Measurements from ENCODE around the gene CCT6B.
"Not testable (repeated sequence)": the region's sequence is repeated elsewhere in the genome, so short reads cannot be mapped to it uniquely, and the experiment has no call there.

The CCT6B gene

DNA sequence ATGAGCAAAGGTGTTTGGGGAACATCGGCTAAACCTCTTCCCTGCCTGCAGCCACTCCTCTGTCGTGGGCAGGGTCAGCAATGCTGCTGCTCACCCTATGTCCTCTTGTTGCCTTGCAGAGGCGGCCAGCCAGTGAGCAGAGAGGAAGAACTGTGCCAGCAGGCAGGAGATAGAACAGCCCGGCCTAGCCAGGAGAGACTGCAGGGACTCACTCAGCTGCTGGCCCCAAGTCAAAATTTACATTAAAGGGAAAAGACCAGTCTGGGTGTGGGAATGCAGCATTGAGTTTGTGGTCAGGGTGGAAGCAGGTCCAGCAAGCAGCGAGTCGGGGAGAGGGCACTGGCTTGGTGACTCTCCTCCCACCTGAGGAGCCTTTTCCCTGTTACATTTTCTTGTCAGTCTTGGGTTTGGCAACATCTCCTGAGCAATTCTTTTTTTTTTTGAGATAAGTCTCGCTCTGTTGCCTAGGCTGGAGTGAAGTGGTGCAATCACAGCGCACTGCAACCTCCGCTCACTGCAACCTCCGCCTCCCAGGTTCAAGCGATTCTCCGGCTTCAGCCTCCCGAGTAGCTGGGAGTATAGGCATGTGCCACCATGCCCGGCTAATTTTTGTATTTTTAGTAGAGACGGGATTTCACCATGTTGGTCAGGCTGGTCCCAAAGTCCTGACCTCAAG lies 41.8 kb upstream of the CCT6B start:
- Mint-ChIP-seq H3K9me3 (no peaks in the 10 kb centered on the region), H3K27me3 (ENCODE audit: low read depth, poor library complexity) (no peaks in the 10 kb centered on the region), H3K4me3 (no peak overlapping the region), H3K4me1 (peaks cover 8% of the 10 kb centered on the region), H3K27ac (no peak overlapping the region), H3K36me3 (ENCODE audit: low read depth) (peaks cover 60% of the 10 kb centered on the region)
- TF ChIP-seq, protein P1, sequence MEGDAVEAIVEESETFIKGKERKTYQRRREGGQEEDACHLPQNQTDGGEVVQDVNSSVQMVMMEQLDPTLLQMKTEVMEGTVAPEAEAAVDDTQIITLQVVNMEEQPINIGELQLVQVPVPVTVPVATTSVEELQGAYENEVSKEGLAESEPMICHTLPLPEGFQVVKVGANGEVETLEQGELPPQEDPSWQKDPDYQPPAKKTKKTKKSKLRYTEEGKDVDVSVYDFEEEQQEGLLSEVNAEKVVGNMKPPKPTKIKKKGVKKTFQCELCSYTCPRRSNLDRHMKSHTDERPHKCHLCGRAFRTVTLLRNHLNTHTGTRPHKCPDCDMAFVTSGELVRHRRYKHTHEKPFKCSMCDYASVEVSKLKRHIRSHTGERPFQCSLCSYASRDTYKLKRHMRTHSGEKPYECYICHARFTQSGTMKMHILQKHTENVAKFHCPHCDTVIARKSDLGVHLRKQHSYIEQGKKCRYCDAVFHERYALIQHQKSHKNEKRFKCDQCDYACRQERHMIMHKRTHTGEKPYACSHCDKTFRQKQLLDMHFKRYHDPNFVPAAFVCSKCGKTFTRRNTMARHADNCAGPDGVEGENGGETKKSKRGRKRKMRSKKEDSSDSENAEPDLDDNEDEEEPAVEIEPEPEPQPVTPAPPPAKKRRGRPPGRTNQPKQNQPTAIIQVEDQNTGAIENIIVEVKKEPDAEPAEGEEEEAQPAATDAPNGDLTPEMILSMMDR (IDR thresholded peaks at IDR 0.05), result no peak
- DNase-seq, result no peak

DNA sequence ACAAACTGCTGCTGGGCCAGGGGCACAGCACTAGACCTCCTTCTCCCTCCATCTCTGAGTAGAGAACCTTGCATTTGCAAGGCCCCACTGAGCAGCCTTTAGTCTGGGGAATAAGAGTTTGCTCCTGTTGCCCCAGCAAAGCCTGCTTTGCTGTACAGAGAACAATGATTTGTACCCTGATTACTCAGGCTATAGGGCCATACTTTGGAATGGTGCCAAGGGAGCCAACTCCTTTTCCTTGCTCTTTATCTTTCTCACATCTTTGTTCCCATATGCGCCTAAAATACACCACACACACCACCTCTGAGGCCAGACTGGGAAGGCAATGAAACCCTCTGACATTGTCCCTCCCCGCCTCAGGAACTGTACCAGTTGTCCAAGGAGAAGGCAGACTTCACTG lies 40.3 kb upstream of the CCT6B start:
- no peak for DNase-seq
- Mint-ChIP-seq H3K27ac (no peak overlapping the region), H3K36me3 (ENCODE audit: low read depth) (peaks cover 58% of the 10 kb centered on the region), H3K27me3 (ENCODE audit: low read depth, poor library complexity) (no peaks in the 10 kb centered on the region), H3K4me3 (no peak overlapping the region), H3K9me3 (no peaks in the 10 kb centered on the region), H3K4me1 (no peaks in the 10 kb centered on the region)
- TF ChIP-seq, protein P1 (IDR thresholded peaks at IDR 0.05), result no peak

DNA sequence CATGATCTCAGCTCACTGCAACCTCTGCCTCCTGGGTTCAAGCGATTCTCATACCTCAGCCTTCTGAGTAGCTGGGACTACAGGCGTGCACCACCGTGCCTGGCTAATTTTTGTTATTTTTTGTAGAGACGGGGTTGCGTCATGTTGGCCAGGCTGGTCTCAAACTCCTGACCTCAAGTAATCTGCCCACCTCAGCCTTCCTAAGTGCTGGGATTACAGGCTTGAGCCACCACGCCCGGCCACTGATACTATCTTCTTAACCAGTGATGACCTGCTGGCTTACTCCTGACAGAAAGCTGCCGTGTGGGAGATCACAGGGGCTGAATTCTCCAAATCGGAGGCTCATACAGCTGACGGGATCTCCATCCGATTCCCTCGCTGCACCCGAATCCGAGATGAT lies 39.7 kb upstream of the CCT6B start:
- H3K27ac Mint-ChIP-seq; H3K27me3 Mint-ChIP-seq (ENCODE audit: low read depth, poor library complexity); H3K4me1 Mint-ChIP-seq; H3K9me3 Mint-ChIP-seq; DNase-seq; H3K4me3 Mint-ChIP-seq: not testable (repeated sequence)
- peaks cover 62% of the 10 kb centered on the region for H3K36me3 Mint-ChIP-seq (ENCODE audit: low read depth)

DNA sequence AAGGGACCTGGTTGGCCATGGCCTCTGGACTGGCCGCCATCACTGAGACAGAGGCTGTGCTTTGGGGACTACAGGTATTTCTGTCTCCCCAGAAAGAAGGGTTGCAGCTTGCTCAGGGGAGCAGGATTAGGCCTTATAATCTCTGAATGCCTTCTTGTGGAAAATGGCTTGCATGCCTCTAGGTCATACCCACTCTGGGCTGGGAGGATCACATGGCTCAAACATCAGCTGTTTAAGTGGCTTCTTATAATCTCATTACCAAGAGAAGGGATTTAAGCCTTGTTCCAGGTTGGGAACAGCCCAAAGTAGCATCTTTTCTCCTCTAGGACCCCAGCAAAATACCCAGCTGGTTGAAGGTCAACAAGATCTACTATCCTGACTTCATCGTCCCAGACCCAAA lies 38.2 kb upstream of the CCT6B start:
- Mint-ChIP-seq H3K4me3 (no peak overlapping the region), H3K9me3 (no peaks in the 10 kb centered on the region), H3K36me3 (ENCODE audit: low read depth) (peaks cover 62% of the 10 kb centered on the region), H3K4me1 (no peaks in the 10 kb centered on the region), H3K27ac (no peak overlapping the region), H3K27me3 (ENCODE audit: low read depth, poor library complexity) (no peaks in the 10 kb centered on the region)
- TF ChIP-seq, protein P1 (IDR thresholded peaks at IDR 0.05), result no peak
- DNase-seq, result no peak

DNA sequence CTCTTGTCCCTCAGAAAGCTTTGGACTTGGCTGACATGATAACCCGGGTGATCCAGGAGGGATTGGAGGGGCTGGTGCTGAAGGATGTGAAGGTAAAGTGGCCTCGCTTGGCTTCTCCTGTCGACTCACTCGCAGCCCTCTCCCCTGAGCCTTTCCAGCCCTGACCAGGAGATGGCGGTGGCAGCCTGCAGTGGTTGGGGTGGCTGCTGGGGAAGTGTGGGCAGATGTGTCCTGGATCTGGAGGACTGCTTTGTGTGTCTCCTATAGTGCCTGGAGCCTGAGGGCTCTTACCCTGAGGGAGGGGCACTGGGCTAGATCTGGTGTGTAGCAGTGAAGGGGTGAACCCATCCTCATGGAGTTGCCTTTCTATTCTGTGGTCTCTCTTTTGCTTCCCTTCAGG lies 36.9 kb upstream of the CCT6B start:
- Mint-ChIP-seq H3K27me3 (ENCODE audit: low read depth, poor library complexity) (no peaks in the 10 kb centered on the region), H3K36me3 (ENCODE audit: low read depth) (peaks cover 73% of the 10 kb centered on the region), H3K27ac (peak overlapping the region; percentile 23), H3K4me3 (no peak overlapping the region), H3K4me1 (no peaks in the 10 kb centered on the region), H3K9me3 (no peaks in the 10 kb centered on the region)
- TF ChIP-seq, protein P1 (IDR thresholded peaks at IDR 0.05), result peak; percentile 43
- DNase-seq, result peak; percentile 42

DNA sequence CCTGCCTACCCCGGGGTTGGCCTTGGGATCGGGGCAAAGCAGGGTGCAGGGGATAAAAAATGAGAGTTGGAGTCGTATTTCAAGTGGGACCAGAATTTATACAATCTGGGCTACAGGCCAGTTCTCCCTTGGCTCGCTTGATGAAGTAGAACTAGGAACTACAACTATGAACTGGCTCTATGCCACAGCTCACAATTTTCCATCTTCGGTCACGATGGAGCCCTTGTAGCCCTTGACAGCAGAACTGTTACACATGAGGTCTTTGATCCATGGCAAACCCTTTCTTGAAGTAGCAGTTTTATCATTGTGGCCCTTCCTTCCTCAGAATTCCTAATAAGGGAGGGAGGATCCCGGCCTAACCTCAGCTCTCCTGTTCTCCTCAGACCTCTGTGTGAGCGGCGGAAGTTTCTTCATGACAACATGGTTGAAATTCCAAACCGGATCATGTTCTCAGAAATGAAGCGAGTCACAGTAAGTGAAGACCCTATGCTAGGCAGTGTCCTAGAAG lies 36.1 kb upstream of the CCT6B start:
- no peak overlapping the region for H3K27ac Mint-ChIP-seq
- no peaks in the 10 kb centered on the region for H3K4me1 Mint-ChIP-seq
- H3K9me3 Mint-ChIP-seq, result no peaks in the 10 kb centered on the region
- DNase-seq, result no peak
- no peak overlapping the region for H3K4me3 Mint-ChIP-seq
- TF ChIP-seq, protein P1 (IDR thresholded peaks at IDR 0.05), result no peak
- peaks cover 74% of the 10 kb centered on the region for H3K36me3 Mint-ChIP-seq (ENCODE audit: low read depth)
- H3K27me3 Mint-ChIP-seq (ENCODE audit: low read depth, poor library complexity), result no peaks in the 10 kb centered on the region
